Caki2 (cell line): Measurements from ENCODE around the gene PMEPA1. TPM values are rescaled to one million over a fixed set of nuclear protein-coding genes. Genes with fewer than 3 reads are reported as not detected.

Experiments
- DNase-seq: peaks from one replicate; pipeline ENCODE4 v3.0.0-alpha.2; 2015; ENCODE audit warnings: low read depth
- in situ Hi-C: cut with HindIII; loops from 2 replicates; pipeline ENCODE4 v1.10.0; 2016; ENCODE audit warnings: low sequenced_read_pairs, low pct_unique_long_range_greater_than_20kb, mixed read lengths
- total RNA-seq: library from RNA; depleted of rRNA; stranded (reverse); fragments of >200 nt; shearing (Covaris generic); gene quantifications from 2 replicates; pipeline ENCODE4 v1.2.3, GENCODE V29; 2014; ENCODE audit warnings: low replicate concordance

PMEPA1 gene
- total RNA-seq, 1 experiment from 2014 or later = 68.1 TPM

DNA sequence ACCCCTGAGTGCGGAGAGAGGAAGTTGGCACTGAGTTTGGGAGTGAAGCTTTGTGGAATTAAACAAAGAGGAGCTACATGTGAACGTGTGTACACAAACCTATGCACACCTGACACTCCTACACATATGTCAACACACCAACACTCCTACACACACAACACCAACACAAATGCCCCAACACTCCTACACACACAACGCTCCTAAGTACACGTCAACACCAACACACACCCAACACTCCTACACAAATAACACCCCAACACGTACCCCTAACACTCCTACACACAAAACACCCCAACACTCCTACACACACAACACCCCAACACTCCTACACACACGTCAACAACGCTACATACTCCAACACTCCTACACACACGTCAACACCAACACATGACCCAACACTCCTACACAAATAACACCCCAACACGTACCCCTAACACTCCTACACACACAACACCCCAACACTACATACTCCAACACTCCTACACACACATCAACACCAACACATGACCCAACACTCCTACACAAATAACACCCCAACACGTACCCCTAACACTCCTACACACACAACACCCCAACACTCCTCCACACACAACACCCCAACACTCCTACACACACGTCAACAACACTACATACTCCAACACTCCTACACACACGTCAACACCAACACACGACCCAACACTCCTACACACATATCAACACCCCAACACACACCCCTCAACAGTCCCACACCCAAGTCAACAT, 49.5 kb downstream of the PMEPA1 start:
- no peak for DNase-seq
- in situ Hi-C loops = no loop called here

DNA sequence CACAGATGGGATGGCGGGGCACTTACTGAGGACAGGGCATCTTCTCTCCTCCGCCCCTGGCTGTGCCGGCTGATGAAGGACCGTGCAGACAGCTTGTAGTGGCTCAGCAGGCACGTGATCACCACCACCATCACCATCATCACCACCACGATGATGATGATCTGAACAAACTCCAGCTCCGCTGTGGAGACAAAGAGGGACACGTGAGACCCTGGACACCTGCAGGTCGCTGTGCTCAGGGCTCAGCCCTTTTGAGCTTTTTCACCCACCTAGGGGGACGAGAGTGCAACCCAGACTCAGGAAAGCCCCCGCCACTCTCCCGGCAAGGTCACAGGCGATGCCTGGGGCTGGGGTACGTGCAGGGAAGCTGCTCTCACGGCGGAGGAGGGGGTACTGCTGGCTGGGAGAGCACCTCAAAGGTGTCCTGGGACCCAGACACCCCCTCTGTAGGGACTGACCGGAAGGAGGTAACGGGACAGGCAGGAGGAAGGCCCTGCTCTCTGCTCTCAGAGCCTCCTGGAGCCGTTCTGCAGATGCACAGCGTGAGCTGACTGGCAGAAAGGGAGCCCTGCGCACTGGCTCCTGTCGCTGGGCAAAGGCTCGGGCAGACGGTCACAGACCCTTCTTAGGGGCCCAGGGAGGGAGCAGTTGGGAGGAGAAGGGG, 50.2 kb downstream of the PMEPA1 start:
- no peak for DNase-seq
- in situ Hi-C loops = no loop called here

DNA sequence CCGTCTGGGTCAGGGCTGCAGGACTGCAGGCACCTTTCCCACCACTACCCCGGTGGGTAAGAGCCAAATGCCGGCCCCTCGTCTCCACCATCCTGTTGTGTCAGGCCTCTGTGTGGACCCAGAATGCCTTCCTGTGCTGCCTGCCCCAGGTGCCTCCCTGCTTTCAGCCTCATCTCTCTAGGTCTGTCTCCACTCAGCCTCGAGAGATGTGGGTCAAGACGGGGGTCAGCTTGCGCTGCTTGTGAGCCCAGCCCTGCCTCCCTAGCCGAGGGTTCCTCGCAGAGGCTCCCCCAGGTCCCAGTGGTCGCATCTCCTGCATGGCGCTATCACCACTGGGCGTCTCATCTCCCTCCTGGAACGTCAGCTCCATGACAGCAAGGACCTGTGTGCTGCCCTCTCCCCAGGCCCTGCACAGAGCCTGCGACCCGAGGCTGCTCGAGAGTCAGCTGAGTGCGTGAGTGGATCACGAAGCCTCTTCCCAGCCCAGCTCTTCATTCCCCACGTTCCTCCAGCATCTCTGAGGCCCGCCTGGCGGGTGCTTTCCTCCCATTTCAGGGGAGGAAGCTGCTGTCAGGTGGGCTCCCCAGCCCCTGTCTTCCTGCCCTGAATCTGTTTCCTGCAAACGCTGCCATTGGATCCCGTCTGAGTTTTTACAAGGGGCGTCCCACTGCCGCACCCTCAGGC, 50.8 kb downstream of the PMEPA1 start:
- in situ Hi-C loops = no loop called here
- DNase-seq = no peak

DNA sequence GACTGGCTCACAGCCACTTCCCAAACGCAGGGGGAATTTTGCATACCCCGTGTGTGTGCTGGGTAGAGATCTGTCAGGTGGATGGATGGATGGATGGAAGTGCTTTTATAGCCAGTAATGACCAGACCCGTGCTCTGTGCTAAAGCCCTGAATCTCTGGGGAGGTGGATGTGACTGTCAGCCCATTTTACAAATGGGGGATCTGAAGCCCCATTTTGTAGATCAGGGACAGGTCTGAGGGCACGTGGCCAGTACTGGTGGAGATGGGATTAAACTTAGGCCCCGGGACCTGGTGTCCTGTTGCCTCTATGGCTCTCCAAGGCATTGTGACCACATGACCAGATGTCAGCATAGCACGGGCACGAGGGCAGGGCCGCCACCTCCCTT, 51.4 kb downstream of the PMEPA1 start:
- DNase-seq = no peak
- in situ Hi-C loops = no loop called here

DNA sequence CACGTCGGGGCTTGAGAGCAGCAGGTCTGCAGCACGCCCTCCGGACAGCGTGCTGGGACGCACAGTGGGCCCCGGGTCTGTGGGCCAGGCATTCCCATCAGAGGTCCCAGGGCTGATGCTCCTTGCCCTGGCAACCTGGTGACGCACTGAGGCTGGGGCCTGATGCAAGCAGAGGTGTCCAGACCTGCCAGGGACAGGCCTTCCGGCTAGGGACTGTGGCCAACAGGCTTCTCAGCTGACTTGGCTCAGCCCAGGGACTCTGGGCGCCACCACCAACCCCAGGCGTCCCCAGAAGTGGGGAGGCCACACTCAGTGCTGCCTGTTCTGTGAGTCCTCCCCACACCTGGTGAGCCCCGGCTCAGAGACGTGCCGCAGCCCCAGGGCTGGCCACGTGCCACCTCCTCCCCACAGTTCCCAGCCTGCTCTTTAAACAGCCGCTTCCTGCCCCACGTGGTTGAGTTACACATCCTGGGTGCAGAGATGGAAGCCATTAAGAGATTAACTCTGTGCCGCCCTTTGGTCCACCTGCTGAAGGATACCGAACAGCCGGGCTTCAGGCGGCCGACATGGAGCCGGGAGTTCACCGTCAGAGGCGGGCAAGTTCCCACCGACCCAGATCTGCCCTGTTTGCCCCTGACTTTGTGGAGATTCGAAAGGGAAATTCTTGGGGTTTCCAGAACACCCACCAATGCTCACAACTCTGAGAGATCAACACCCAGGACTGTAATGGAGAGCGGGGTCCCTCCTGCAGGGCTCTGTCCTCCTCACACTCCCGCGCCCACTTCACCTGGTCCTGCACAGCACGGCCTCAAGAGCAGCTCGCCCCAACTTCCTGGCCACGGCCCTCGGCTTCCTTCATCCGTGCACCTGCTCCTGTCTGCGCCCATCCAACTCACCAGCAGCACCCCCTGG, 52.0 kb downstream of the PMEPA1 start:
- in situ Hi-C loops = no loop called here

DNA sequence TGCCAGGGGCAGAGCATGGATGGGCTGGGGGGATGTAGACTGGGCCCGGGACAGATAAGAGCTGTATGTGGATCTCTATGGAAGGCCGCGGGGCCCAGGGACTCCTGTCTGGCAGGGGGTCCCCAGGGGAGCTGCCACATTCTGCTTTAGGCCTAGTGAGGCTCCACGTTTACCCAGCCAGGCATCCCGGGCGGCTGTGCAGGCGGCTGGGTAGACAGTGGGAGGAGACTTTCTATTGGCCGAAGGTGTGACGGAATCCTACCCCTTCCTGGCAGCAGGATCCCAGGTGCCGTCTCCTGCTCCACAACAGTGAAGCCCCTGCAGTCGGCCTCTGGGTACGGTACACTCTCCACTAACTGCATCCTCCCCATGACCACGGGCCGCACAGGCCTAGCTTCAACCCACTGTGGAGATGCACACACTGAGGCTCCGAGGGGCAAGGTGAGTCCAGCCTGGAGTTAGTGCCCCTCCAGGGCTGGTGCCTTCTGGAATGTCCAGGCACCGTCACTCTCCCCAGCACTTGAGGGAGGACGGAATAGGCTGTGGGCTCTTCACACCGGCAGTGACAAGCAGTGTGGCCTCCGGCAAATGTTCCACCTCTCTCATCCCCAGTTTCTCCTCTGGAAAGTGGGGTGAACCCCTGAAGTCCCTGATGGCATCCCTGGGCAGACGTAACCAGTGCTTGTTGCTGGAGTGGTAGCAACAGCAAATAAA, 52.8 kb downstream of the PMEPA1 start:
- in situ Hi-C loops = no loop called here
- no peak for DNase-seq

More for the DNA sequence above, 52.0 kb downstream of the PMEPA1 start:
- DNase-seq = no peak

DNA sequence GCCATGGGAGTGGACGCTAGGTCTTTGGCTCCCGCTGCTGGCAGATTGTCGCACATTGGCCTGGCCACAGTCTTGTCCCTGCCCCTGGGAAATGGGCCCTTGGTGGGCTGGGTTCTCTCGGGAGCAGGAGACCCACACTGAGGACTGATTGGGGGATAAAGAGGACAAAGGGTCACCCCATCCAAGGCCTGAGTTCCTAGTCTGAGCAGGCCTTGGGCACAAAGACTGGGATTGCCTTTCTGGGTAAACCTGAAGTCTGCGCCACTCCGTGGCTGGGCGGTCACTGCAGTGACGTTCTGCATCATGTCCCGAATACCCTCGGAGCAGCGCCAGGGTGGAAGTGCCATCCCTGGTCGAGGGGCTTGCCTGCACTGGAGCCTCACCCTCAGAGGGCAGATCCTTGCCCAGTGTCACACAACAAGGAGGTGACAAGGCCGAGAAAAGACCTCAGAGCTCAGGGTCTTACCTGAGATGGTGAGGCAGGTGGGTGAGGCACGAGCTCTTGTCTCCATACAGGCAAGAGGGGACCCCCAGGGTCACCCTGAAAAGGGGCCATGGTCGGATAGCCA, 53.5 kb downstream of the PMEPA1 start:
- in situ Hi-C loops = no loop called here
- no peak for DNase-seq

DNA sequence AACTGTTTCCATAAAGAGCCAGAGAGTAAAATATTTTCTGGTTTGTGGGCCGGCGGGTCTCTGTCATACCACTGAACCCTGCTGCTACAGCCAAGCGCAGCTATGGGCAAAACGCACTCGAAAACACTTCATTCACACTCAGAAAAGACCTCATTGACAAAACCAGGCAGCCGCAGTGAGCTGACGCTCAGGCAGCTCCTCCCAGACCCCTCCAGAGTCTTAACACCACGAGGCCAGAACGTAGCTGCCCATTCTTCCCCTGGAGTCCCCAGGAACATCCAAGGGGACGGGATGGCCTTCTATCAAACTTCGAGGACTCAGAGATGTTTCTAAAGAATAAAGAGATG, 54.0 kb downstream of the PMEPA1 start:
- DNase-seq = no peak
- in situ Hi-C loops = no loop called here

DNA sequence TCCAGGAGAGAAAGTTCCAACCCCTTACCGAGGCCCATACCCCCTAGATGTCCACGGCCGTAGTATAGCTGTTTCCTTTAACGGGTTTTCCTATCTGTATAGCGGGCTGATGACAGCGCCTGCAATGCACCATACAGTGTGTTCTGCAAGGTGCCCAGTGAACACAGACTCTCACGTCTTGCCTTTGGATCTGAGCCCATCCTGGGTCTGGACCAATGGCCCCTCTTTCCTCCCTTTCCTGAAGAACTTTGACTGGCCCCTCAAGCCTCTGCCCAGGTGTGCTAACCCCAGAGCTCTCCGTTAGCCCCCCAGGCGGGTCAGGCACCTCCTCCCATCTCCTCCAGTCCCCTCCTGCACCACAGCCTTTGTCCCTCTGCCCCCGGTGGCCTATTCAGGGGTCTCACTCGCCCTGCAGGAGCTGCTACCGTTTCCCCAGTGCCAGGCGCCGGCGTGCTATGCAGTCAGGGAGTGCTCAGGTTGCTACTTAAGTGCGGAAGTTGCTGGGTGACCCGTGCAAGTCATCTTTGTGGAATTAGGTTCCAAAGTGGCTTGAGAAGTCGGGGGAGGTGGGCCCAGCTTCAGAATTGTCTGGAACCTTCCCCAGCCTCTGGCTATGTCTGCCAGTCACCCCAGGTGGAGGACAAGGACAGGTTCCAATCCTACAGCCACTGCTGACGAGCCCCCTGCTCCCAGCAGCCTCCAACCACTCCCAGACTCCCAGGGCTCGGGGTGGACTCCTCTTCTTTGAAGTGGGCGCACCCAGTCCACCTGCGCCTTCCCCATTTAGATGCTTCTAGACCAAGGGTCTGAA, 54.6 kb downstream of the PMEPA1 start:
- DNase-seq = no peak
- in situ Hi-C loops = no loop called here

DNA sequence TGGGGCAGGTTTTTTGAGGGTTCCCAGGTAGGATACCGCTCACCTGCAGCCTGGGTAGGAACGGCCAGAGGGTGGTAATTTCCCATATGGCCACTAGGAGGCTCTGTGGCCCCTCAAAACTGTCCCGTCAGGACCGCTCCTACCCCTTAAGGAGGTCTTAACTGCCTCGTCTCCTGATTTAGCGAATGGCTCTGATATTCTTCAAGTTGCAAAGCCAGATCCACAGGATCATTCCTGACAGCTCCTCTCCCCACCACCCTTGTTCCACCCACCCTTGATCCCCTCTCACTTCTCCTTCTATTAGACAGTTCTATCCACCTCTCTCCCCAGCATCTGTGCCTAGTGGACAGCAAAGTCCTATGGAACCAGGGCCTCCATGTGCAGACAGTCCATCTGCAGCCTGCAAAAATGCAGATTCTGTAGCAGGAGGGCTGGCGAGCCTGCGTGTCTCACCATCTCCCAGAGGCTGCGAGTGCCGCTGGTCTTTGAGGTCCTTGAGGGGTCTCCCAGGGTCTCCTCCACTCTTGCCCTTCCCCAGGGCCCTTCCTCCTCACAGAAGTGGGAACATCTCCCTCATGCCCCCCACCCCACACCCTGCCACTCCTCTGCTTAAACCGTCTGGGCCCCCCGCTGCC, 55.3 kb downstream of the PMEPA1 start:
- peak; percentile 54 for DNase-seq
- in situ Hi-C loops = no loop called here

DNA sequence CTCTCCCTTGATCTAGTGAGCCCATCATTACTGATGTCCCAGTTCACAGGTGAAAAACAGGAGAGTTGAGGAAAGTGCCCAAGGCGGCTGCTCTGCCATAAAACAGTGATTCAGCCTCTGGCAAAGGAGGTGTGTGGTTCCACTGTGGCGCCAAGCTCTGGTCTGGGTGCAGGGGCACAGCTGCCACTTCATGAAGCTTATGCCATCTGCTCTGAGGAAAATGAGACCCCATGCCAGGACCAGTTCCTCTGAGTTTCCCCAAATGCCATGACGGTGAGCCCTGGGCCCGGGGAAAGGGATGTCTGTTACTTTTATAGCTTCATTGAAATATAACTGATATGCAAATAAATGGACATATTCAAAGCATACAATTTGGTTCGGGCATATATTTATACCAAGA, 55.9 kb downstream of the PMEPA1 start:
- in situ Hi-C loops = no loop called here

DNA sequence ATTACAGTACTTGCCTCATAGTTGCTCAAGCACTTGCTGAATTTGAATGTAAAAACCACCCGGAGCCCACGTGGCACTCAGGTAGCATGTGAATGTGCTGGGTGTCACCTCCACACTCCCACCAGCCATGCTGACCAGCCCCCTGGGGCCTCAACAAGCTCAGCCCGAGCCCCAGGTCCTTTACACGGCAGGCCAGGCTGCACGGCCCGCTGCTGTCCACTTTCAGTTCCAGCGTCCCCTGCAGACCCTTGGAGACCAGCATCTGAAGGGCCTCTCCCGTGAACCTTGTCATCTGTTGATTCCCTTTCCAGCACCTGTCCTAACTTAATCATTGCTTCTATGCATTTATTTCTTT, 56.3 kb downstream of the PMEPA1 start:
- DNase-seq = no peak
- in situ Hi-C loops = no loop called here

More for the DNA sequence above, 55.9 kb downstream of the PMEPA1 start:
- DNase-seq = no peak

DNA sequence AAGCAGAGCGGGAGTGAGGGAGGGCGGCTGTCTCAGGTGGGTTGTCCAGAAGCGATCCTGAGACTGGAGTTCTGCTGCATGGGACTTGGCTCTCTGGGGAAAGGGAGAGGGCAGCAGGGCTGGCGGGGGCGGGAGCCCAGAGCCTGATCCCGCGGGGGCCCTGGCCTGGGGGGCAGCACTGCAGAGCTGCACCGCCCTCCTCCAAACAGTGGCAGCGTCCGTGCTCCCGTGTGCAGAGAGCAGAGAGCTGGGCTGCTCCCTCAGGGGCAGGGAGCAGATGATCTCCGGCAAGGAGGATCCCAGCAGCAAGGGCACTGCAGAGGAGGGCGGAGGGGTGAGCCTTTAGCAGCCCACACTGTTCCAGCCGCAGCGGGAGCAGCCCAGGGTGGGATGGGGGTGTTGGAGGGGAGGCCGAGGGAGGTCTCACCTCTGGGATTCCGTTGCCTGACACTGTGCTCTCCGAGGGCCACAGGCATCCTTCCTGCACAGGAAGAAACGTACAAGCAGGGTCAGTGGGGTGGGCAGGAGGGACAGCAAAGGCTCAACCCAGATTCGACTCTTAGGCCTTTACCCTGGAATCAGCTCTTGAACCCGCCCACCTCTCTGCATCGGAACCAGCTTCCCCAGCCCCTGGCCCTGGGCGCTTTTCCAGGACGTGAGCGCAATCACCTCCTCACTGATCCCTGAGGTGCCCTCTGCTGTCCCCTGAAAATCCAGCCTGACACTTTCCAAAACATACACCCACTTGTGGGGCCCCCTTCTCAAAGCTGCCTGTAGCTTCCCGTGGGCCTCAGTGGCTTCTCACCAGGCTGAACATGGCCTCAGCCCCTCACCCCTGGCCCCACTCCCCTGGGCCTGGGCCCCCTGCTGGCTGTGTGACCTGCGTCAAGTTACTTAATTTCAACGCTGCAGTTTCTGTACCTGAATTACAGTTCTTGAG, 56.9 kb downstream of the PMEPA1 start:
- DNase-seq = no peak
- in situ Hi-C loops = no loop called here

DNA sequence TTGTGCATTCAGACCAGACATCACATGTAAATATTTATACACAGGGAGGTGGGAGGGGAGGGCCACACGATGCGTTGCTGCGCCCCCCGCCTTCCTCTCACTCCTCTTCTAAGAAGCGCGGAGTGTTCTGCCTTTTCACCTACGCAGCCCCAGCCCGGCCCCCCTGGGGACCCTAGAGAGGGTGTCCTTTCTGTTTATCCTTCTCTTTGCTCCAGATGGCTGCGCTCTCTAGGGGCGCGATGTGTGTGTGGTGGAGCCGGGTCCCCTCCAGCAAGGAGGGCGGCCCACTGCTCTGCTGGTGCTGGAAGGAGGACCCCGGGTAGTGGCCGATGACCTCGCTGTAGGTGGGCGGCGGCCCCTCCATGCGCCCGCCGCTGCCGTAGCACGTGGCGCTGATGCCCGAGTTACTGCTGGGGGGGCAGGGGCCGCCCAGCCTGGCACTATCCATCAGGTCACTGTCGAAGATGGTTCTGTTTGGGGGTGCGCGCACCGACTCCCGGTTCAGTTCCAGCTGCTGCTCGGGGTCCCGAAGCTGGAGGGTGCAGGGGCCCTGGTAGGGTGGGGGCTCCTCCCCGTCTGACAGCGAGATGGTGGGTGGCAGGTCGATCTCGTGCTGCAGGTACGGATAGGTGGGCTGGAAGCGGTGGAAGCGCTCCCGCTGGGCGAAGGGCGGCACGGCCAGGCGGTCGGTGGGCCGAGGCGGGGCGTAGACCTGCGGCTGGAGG, 57.8 kb downstream of the PMEPA1 start:
- in situ Hi-C loops = no loop called here
- DNase-seq = no peak
